Measurements from ENCODE around the gene SOX18.
"Not testable (repeated sequence)": the region's sequence is repeated elsewhere in the genome, so short reads cannot be mapped to it uniquely, and the experiment has no call there.

Gene SOX18

DNA sequence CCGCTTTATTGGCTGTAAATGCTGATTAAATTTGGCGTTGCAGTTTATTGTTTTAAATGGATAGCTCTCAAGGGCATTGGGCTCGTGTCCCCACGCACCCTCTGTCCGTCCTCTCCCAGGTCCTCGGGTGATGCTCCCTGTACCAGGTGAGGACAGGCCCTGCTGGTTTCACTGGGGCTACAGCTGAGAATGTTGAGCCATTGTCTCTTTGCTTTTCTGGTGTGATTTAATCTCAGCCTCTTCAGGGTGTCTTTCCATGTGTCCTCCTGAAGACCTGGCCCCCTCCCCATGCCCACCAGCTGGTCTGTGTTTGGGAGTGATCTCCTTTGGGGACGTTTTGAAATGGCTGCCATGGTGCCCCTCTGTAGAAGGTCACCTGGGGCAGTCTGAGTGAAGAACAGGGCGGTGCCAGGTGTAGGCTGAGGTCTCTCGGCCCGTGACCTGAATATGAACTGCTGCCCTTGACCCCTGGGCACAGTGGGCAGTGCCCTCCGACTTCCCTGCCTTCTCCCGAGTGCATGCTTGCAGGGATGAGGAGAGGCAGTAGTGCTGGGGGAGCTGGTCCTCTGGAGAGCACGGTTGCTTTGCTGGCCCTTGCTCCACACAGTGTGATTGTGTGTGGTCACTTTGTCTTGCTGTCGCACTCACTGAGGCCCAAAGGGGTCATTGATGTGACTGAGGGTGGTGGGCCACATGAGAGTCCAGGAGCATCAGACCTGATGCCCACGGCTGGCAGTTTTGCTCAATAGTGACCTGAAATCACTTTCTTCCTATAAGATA, 25.9 kb downstream of the SOX18 start:
- no peak overlapping the region for H3K27ac ChIP-seq (ENCODE audit: low read depth in 2 of 2, low read length in 2 of 2)
- H3K36me3 ChIP-seq (ENCODE audit: control insufficient read depth in 2 of 2, insufficient read depth in 2 of 2, low read length in 2 of 2), result peaks cover 67 to 81% of the 10 kb centered on the region in 2 donors
- no peak overlapping the region for H3K9ac ChIP-seq (ENCODE audit: low read depth in 1 of 2, low read length in 2 of 2)

DNA sequence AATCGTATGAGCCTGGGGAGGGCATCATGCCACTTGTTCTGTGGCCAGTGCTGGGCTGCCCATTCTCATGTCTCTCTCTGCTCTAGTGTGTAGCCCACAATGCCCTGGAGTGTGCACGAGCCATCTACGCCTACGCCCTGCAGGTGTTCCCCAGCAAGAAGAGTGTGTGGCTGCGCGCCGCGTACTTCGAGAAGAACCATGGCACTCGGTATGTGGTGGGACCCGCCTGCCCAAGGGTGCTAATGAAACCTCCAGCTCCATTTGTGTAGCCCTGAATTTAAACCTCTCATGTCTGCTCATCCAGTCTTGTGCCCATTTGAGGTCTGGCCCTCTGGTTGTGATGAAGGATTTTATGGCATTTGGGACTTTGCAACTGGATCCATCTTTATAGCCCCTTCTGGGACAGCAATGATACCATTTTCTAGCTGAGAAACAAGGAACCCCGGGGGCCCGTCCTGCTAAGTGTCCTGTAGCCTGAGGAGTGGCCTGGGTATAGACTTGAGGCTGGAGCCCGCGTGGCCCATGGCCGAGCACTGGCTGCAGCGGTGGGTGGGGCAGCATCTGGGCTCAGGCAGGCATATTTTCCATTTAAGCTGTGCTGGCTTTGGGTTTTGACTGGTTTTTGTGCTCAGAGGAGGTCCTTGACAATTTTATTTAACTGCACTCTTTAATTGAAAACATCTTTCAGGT, 26.6 kb downstream of the SOX18 start:
- H3K4me3 ChIP-seq (ENCODE audit: low read length in 2 of 2), result no peak overlapping the region
- no peaks in the 10 kb centered on the region for H3K9me3 ChIP-seq (ENCODE audit: control insufficient read depth in 2 of 2, low read length in 2 of 2)
- H3K9ac ChIP-seq (ENCODE audit: low read depth in 1 of 2, low read length in 2 of 2), result no peak overlapping the region
- peaks cover 0 to 3% of the 10 kb centered on the region in 2 donors for H3K27me3 ChIP-seq (ENCODE audit: control insufficient read depth in 2 of 2, insufficient read depth in 2 of 2, low read length in 2 of 2)
- peaks cover 64 to 80% of the 10 kb centered on the region in 2 donors for H3K36me3 ChIP-seq (ENCODE audit: control insufficient read depth in 2 of 2, insufficient read depth in 2 of 2, low read length in 2 of 2)
- peaks cover 13 to 18% of the 10 kb centered on the region in 2 donors for H3K4me1 ChIP-seq (ENCODE audit: control insufficient read depth in 2 of 2, insufficient read depth in 2 of 2, low read length in 2 of 2)
- no peak overlapping the region for H3K27ac ChIP-seq (ENCODE audit: low read depth in 2 of 2, low read length in 2 of 2)

More for the DNA sequence above, 25.9 kb downstream of the SOX18 start:
- H3K4me3 ChIP-seq (ENCODE audit: low read length in 2 of 2), result no peak overlapping the region
- no peaks in the 10 kb centered on the region for H3K9me3 ChIP-seq (ENCODE audit: control insufficient read depth in 2 of 2, low read length in 2 of 2)
- peaks cover 13 to 18% of the 10 kb centered on the region in 2 donors for H3K4me1 ChIP-seq (ENCODE audit: control insufficient read depth in 2 of 2, insufficient read depth in 2 of 2, low read length in 2 of 2)
- peaks cover 0 to 3% of the 10 kb centered on the region in 2 donors for H3K27me3 ChIP-seq (ENCODE audit: control insufficient read depth in 2 of 2, insufficient read depth in 2 of 2, low read length in 2 of 2)

GRCh38 chr20:64021124-64021975, 28.1 kb downstream of the SOX18 start:
- Histone ChIP-seq H3K27me3 (ENCODE audit: control insufficient read depth in 2 of 2, insufficient read depth in 2 of 2, low read length in 2 of 2) (no peaks in the 10 kb centered on the region), H3K36me3 (ENCODE audit: control insufficient read depth in 2 of 2, insufficient read depth in 2 of 2, low read length in 2 of 2) (peaks cover 59 to 76% of the 10 kb centered on the region in 2 donors), H3K27ac (ENCODE audit: low read depth in 2 of 2, low read length in 2 of 2) (no peak overlapping the region), H3K4me1 (ENCODE audit: control insufficient read depth in 2 of 2, insufficient read depth in 2 of 2, low read length in 2 of 2) (peaks cover 13 to 18% of the 10 kb centered on the region in 2 donors), H3K9ac (ENCODE audit: low read depth in 1 of 2, low read length in 2 of 2) (no peak overlapping the region), H3K4me3 (ENCODE audit: low read length in 2 of 2) (no peak overlapping the region), H3K9me3 (ENCODE audit: control insufficient read depth in 2 of 2, low read length in 2 of 2) (no peaks in the 10 kb centered on the region)

GRCh38 chr20:64015635-64016034, 33.8 kb downstream of the SOX18 start:
- no peak overlapping the region for H3K27ac ChIP-seq (ENCODE audit: low read depth in 2 of 2, low read length in 2 of 2)
- H3K36me3 ChIP-seq (ENCODE audit: control insufficient read depth in 2 of 2, insufficient read depth in 2 of 2, low read length in 2 of 2), result peaks cover 50 to 55% of the 10 kb centered on the region in 2 donors

GRCh38 chr20:64012385-64013154, 36.9 kb downstream of the SOX18 start:
- H3K27me3 ChIP-seq (ENCODE audit: control insufficient read depth in 2 of 2, insufficient read depth in 2 of 2, low read length in 2 of 2); H3K9ac ChIP-seq (ENCODE audit: low read depth in 1 of 2, low read length in 2 of 2); H3K9me3 ChIP-seq (ENCODE audit: control insufficient read depth in 2 of 2, low read length in 2 of 2); H3K4me1 ChIP-seq (ENCODE audit: control insufficient read depth in 2 of 2, insufficient read depth in 2 of 2, low read length in 2 of 2); H3K4me3 ChIP-seq (ENCODE audit: low read length in 2 of 2): not testable (repeated sequence)
- H3K27ac ChIP-seq (ENCODE audit: low read depth in 2 of 2, low read length in 2 of 2), result peak overlapping the region in 1 of 2 donors; percentile 23
- peaks cover 49 to 56% of the 10 kb centered on the region in 2 donors for H3K36me3 ChIP-seq (ENCODE audit: control insufficient read depth in 2 of 2, insufficient read depth in 2 of 2, low read length in 2 of 2)

More at GRCh38 chr20:64015635-64016034, 33.8 kb downstream of the SOX18 start:
- no peaks in the 10 kb centered on the region for H3K9me3 ChIP-seq (ENCODE audit: control insufficient read depth in 2 of 2, low read length in 2 of 2)
- no peak overlapping the region for H3K4me3 ChIP-seq (ENCODE audit: low read length in 2 of 2)
- no peak overlapping the region for H3K9ac ChIP-seq (ENCODE audit: low read depth in 1 of 2, low read length in 2 of 2)
- no peaks in the 10 kb centered on the region for H3K4me1 ChIP-seq (ENCODE audit: control insufficient read depth in 2 of 2, insufficient read depth in 2 of 2, low read length in 2 of 2)
- H3K27me3 ChIP-seq (ENCODE audit: control insufficient read depth in 2 of 2, insufficient read depth in 2 of 2, low read length in 2 of 2), result no peaks in the 10 kb centered on the region

DNA sequence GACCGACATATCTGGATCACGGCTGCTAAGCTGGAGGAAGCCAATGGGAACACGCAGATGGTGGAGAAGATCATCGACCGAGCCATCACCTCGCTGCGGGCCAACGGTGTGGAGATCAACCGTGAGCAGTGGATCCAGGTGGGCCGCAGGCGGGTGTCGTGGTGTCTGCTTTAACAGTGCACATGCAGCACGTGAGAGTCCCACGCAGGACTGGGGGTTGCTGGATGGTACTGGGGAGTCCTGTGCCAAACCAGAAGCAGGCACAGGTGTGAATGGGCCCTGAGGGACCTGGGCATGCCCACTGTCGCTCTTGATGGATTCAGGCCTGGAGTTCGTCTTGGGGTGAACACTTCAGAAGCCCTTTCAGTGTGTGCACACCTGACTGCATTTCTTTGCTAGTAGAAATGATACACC, 38.1 kb downstream of the SOX18 start:
- no peak overlapping the region for H3K4me3 ChIP-seq (ENCODE audit: low read length in 2 of 2)
- no peaks in the 10 kb centered on the region for H3K9me3 ChIP-seq (ENCODE audit: control insufficient read depth in 2 of 2, low read length in 2 of 2)
- H3K9ac ChIP-seq (ENCODE audit: low read depth in 1 of 2, low read length in 2 of 2), result no peak overlapping the region
- no peaks in the 10 kb centered on the region for H3K27me3 ChIP-seq (ENCODE audit: control insufficient read depth in 2 of 2, insufficient read depth in 2 of 2, low read length in 2 of 2)
- H3K4me1 ChIP-seq (ENCODE audit: control insufficient read depth in 2 of 2, insufficient read depth in 2 of 2, low read length in 2 of 2), result no peaks in the 10 kb centered on the region
- peaks cover 52 to 57% of the 10 kb centered on the region in 2 donors for H3K36me3 ChIP-seq (ENCODE audit: control insufficient read depth in 2 of 2, insufficient read depth in 2 of 2, low read length in 2 of 2)
- H3K27ac ChIP-seq (ENCODE audit: low read depth in 2 of 2, low read length in 2 of 2), result no peak overlapping the region

- Histone ChIP-seq H3K4me1 (ENCODE audit: control insufficient read depth in 2 of 2, insufficient read depth in 2 of 2, low read length in 2 of 2) (no peaks in the 10 kb centered on the region), H3K9me3 (ENCODE audit: control insufficient read depth in 2 of 2, low read length in 2 of 2) (no peaks in the 10 kb centered on the region), H3K9ac (ENCODE audit: low read depth in 1 of 2, low read length in 2 of 2) (no peak overlapping the region), H3K27me3 (ENCODE audit: control insufficient read depth in 2 of 2, insufficient read depth in 2 of 2, low read length in 2 of 2) (no peaks in the 10 kb centered on the region), H3K36me3 (ENCODE audit: control insufficient read depth in 2 of 2, insufficient read depth in 2 of 2, low read length in 2 of 2) (peaks cover 54 to 57% of the 10 kb centered on the region in 2 donors), H3K27ac (ENCODE audit: low read depth in 2 of 2, low read length in 2 of 2) (no peak overlapping the region), H3K4me3 (ENCODE audit: low read length in 2 of 2) (no peak overlapping the region)
These were observed 38.7 kb downstream of the SOX18 start for GRCh38 chr20:64010711-64011237.

- Histone ChIP-seq H3K9me3 (ENCODE audit: control insufficient read depth in 2 of 2, low read length in 2 of 2) (no peaks in the 10 kb centered on the region), H3K36me3 (ENCODE audit: control insufficient read depth in 2 of 2, insufficient read depth in 2 of 2, low read length in 2 of 2) (peaks cover 49 to 57% of the 10 kb centered on the region in 2 donors)
These were observed 39.5 kb downstream of the SOX18 start for GRCh38 chr20:64009811-64010387.

GRCh38 chr20:64006902-64007301, 42.5 kb downstream of the SOX18 start:
- H3K9ac ChIP-seq (ENCODE audit: low read depth in 1 of 2, low read length in 2 of 2), result no peak overlapping the region
- no peaks in the 10 kb centered on the region for H3K4me1 ChIP-seq (ENCODE audit: control insufficient read depth in 2 of 2, insufficient read depth in 2 of 2, low read length in 2 of 2)
- H3K36me3 ChIP-seq (ENCODE audit: control insufficient read depth in 2 of 2, insufficient read depth in 2 of 2, low read length in 2 of 2), result peaks cover 61% of the 10 kb centered on the region in 2 donors
- no peaks in the 10 kb centered on the region for H3K9me3 ChIP-seq (ENCODE audit: control insufficient read depth in 2 of 2, low read length in 2 of 2)
- no peaks in the 10 kb centered on the region for H3K27me3 ChIP-seq (ENCODE audit: control insufficient read depth in 2 of 2, insufficient read depth in 2 of 2, low read length in 2 of 2)
- no peak overlapping the region for H3K27ac ChIP-seq (ENCODE audit: low read depth in 2 of 2, low read length in 2 of 2)
- H3K4me3 ChIP-seq (ENCODE audit: low read length in 2 of 2), result no peak overlapping the region

More at GRCh38 chr20:64009811-64010387, 39.5 kb downstream of the SOX18 start:
- Histone ChIP-seq H3K27me3 (ENCODE audit: control insufficient read depth in 2 of 2, insufficient read depth in 2 of 2, low read length in 2 of 2) (no peaks in the 10 kb centered on the region), H3K4me1 (ENCODE audit: control insufficient read depth in 2 of 2, insufficient read depth in 2 of 2, low read length in 2 of 2) (no peaks in the 10 kb centered on the region), H3K27ac (ENCODE audit: low read depth in 2 of 2, low read length in 2 of 2) (no peak overlapping the region), H3K9ac (ENCODE audit: low read depth in 1 of 2, low read length in 2 of 2) (no peak overlapping the region), H3K4me3 (ENCODE audit: low read length in 2 of 2) (no peak overlapping the region)

All from mucosa of rectum (tissue), 2 donors.